ENCODE data around the gene ZCCHC7.
"Not testable (repeated sequence)": the region's sequence is repeated elsewhere in the genome, so short reads cannot be mapped to it uniquely, and the experiment has no call there.

The ZCCHC7 gene

DNA sequence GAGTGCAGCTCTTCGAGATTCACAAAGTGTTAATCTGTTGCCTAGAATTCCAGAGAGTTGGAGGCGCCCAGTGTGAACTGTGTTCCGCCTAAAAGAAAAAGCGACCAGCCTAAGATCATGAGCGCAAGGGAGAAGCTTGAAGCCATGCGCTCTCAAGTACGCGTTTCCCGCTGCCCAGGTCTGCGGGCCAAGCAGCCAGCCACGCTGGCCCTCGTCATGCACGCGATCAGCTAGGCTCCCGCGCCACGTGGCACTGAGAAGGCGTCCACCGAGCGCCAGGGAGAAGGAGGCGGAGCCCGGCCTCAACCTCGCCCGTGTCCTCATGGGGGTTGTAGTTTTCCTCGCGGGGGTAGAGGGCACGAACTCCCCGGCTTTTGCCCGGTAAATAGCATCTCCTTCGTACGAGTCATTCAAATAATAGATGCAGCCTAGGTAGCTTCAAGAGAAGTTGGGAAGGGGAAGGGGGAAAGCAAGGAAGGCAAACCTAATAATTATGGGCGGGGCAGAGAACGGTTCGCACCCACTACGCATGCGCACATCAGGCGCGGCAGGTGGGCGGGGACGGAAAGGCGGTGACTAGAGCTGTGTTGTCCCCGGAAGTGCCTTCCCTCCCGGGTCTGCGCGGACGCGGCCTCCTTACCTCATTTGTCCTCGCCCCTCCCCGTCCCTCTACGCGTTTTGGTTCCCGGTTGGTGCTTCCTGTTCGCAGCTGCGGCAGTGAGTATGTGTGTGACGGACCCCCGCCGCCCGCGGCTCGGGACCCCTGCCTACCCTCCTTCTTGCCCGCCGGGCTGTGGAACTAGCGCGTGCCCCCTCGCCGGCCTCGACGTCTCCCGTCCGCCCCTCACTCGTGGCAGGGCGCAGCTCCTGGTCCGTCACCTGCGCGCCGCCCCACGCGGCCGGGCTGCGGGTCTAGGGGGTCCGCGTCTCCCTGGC, at the start of gene ZCCHC7:
ZCCHC7 (plus strand) TSS at position 668 of the 936 bp plus-strand sequence.
- DNase-seq (ENCODE audit: low read depth in 3 of 3) = peak; percentile 91 to 96 (median 94)

DNA sequence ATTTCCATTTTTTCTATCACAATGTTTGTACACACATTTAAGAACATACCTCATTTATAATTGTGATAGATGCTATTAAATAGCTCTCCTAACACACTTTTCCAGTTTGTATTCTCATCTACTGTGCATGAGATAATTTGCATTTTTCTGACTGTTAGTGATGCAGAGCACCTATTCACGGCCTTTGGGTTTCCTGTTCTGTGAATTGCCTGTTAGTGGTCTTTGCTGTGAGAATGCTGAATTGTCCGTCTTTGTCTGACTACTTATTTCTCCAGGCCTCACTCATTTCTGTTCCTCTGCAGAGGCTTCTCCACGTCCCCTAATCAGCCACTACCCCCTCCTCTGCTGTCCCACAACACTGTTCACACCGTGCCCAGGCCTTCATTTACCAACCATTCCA, 45.6 kb upstream of the ZCCHC7 start:
- not testable (repeated sequence) for DNase-seq (ENCODE audit: low read depth in 3 of 3)

DNA sequence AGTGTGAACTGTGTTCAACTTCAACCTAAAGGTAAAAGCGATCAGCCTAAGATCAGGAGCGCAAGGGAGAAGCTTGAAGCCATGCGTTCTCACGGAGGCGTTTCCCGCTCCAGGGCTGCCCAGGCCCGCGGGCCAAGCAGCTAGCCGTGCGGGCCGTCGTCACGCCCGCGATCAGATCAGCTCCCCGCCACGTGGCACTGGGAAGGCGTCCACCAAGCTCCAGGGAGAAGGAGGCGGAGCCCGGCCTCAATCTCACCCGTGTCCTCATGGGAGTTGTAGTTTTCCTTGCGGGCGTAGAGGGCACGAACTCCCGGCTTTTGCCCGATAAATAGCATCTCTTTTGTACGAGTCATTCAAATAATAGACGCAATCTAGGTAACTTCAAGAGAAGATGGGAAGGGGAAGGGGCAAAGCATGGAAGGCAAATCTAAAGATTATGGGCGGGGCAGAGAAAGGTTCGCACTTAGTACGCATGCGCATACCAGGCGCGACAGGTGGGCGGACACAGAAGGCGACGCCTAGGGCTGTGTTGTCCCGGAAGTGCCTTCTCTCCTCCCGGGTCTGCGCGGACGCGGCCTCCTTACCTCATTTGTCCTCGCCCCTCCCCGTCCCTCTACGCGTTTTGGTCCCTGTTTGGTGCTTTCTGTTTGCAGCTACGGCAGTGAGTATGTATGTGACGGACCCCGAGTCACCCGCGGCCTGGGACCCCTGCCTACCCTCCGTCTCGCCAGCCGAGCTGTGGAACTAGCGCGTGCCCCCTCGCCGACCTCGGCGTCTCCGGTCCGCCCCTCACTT, 40.8 kb upstream of the ZCCHC7 start:
- peak; percentile 84 to 91 (median 84) for DNase-seq (ENCODE audit: low read depth in 3 of 3)

DNA sequence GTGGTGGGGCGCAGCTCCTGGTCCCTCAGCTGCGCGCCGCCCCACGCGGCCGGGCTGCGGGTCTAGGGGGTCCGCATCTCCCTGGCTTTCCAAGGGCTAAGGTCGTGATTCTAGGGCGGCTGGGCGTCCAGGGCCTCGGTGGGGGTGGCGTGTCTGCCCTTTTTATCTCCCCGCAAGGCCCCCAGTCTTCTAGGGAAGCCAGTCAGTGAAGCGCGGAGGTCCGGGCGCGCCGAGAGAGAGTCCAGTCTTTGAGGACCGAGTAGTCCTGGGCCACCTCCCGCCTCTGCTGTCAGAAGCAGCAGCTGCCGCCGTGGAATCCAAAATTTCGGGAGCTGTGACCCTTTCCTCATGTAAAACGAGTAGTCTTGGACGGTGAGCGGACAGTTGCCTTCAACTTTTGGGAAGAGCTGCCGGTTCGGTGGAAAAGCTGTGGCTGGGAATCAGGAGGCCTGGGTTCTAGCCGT, 40.2 kb upstream of the ZCCHC7 start:
- not testable (repeated sequence) for DNase-seq (ENCODE audit: low read depth in 3 of 3)

DNA sequence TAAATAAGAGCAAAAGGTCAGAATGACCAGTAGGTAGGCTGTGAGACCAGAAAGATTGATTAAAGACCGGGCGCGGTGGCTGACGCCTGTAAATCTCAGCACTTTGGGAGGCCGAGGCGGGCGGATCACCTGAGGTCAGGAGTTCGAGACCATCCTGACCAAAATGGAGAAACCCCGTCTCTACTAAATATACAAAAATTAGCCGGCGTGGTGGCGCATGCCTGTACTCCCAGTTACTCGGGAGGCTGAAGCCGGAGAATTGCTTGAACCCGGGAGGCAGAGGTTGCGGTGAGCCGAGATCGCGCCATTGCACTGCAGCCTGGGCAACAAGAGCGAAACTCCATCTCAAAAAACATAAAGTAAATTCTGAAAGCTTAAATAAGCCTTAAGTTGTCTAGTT, 38.9 kb upstream of the ZCCHC7 start:
- not testable (repeated sequence) for DNase-seq (ENCODE audit: low read depth in 3 of 3)

DNA sequence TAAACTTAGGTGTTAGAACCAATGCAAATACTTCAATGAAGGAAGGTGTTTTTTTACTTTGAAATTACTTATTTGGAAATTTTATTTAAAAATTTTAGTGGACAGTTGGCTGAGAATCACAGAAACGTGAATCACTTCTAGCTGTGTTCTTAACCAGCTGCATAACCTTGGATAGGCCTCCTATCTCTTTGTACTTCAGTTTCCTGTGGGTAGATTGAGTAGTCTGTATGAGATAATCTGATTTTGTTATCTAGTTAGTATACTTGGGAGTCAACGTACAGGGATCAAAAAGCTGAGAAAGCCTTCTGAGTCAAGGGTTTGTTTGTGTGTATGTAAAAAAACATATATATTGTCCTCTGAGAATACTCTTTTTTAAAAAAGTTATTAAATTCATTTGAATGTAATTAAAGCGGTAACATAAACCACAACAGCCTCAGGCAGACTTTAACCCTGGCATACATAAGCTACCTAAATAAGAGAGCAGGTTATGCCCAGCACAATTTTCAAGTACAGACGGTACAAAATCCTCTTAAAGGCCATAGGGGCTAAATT, 38.1 kb upstream of the ZCCHC7 start:
- DNase-seq (ENCODE audit: low read depth in 3 of 3) = no peak

DNA sequence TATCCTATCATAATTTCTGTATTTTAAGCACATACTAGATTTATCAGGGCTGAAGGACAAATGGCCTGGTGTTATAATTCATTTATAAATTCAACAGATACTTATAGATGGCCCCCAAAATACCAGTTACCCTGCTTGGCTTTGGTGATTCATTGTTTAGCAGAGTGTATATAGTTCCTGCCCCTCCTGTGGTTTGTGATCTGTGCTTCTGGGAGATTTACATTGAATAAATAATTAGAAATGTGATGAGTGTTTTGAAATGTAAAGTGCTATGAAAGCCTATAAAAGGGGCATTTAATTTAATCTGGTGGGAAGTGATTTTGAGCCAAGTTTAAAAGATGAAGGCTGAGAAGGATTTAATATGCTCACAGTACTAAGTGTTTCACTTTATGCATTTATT, 36.7 kb upstream of the ZCCHC7 start:
- DNase-seq (ENCODE audit: low read depth in 3 of 3) = no peak

DNA sequence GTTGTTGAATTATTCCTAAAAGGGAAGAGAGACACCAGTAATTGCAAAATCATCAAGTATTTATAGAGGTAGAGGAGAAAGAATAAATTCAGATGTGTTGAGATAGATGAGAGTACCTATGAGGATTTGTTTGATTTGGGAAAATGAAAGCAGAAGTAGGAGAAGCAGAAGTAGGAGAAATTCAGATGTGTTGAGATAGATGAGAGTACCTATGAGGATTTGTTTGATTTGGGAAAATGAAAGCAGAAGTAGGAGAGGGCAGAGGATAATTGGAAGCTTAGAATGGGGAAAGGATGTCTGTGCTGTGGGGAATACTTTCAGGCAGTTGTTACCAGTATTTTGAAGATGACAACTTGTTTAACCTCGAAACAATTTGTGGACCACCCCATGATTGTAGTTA, 35.1 kb upstream of the ZCCHC7 start:
- DNase-seq (ENCODE audit: low read depth in 3 of 3) = no peak

DNA sequence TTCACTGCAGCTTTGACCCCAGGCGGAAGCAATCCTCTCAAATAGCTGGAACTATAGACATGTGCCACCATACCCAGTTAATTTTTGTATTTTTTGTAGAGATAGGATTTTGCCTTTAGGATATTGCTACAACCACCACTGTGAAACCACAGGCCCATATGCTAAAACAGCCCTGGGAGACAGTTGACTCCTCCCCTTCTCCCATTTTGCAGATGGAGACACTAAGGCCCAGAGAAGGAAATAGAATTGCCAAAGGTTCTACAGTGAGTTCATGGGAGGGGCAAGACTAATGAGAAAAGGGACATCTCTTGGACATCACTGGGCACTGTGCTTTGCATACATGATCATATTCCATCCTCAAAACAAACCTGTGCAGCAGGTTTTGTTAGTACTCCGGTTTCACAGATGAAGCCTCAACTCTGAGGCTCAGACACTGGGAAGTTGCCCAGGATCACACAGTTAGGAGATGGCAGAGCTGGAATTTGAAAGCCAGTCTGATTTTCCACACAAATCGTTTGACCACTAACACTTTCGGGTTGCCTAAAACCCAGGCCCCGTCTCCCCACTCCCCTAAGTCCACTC, 27.6 kb upstream of the ZCCHC7 start:
- not testable (repeated sequence) for DNase-seq (ENCODE audit: low read depth in 3 of 3)

DNA sequence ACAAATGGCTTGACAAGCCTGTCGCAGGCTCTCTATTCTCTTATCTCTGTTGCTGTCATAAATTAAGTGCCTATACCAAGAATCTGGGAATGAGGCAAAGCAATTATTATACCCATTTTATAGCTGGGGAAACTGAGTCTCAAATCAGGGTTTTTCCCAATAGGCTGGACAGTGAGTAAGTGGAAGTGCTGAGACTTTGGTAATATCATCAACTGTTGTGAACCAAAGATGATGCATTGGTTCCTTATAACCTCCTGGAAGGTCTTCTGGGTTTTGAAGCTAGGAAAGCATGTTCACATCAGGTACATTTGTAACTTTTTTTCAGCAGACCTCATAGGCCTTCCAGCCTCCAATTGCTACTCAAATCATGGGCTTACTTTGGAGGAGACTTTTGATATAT, 25.6 kb upstream of the ZCCHC7 start:
- DNase-seq (ENCODE audit: low read depth in 3 of 3) = no peak

DNA sequence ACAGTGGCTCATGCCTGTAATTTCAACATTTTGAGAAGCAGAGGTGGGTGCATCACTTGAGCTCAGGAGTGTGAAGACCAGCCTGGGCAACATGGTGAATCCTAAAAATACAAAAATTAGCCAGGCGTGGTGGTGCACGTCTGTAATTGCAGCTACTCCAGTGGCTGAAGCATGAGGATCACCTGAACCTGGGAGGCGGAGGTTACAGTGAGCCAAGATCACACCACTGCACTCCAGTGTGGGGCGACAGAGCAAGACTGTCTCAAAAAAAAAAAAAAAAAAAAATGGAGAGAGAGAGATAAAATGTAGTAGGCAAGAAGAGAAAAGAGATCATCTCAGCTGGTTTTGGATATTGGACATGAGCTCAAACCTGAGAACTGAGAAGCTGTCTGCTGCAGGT, 23.7 kb upstream of the ZCCHC7 start:
- no peak for DNase-seq (ENCODE audit: low read depth in 3 of 3)

DNA sequence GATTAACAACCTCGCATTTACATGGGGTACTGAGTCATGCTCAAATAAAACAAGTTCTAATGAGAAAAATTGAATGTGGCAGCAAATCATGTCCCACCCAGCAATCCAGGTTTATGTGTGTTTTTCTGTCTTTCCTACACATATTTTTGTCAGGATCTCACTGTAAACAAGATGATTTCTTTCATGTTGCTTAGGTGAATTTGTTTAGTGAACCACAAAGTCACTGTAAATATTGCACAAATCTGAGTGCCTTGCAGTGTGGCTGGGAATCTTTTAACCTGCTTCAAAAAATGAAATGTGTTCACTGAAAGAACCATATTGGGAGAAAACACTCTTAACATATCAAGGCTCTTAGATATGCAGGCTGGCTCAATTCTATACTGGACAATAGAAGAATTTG, 23.1 kb upstream of the ZCCHC7 start:
- DNase-seq (ENCODE audit: low read depth in 3 of 3) = no peak

DNA sequence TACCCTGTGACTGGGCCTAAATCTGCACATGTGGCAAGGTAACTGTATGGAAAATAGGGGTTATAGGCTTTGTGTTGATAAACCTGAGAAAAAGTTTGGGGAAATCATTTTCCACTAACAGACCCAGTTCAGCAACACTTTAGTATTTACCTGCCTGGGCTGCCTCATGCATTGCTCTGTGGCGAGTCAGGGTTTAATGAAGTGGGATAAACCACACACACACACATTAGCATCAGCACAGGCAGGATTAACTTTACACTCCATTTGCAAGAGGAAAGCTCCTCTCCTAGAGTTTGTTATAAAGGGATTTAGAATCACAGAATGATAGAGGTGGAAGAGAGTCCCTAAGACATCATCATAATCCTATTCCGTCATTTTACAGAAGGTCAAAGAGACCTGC, 20.0 kb upstream of the ZCCHC7 start:
- DNase-seq (ENCODE audit: low read depth in 3 of 3) = no peak

DNA sequence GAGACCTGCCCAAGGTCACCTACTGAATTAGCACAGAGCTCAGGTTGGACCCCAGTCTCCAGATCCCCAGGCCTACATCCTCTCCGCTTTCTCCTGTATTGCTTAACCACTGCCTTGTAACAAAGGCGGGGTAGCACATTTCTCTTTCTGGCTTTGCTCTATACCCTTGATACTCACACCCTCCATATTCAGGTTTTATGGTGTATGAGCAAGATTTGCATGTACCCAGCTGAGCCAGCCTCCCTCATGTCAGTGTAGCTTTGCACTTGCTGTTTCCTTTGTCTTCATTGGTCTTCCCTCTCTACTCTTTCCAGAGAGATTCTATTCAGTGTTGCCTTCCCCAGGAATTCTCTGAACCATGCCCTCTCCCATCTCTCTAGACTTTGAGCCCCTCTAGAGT, 19.6 kb upstream of the ZCCHC7 start:
- DNase-seq (ENCODE audit: low read depth in 3 of 3) = no peak

DNA sequence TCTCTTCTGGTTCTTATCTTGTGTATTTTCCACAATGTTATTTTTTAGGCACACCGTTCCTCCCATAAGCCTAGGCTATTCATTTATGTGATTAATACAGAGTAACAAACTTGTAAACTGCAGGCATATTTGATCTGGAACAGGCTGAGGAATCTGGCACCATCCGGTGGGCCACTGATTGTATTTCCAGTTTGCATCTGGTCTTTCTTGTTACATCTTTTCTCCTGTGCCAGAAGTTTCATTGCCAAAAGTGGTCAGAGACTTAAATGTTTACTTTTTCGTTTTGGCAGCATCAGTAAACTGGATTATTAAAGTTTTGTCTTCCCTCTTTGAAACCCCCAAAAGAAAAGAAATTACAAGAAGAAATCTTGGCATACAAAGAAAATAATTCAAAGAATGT, 17.9 kb upstream of the ZCCHC7 start:
- no peak for DNase-seq (ENCODE audit: low read depth in 3 of 3)

DNA sequence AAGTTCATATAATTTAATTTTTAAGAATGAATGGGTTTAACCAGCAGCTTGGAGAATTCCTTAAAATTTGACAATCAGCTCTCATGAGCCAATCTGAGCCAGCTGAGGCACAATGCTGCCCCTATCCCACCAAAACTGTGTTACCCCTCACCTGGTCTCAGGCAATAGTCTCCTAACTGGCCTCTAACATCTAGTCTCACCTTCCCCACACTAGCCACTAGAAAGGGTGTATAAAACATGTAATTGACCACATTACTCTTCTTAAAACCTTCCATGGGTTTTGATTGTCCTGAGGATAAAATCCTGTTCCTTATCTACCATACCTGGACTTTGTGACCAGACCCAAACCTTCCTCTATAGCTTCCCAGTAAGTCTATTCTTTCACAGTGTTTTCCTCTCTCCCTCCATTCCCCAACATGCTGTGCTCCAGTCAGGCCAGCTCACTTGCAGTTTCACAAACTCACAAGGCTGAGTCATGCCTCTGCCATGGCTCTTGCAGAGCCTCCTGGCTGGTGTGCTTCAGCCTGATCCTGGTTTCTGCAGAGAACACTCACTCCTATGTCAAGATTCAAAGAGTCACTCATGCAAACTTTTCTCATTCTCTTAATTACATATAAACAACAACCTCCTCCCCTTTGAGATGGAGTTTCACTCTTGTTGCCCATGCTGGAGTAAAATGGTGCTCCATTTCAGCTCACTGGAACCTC, 16.0 kb upstream of the ZCCHC7 start:
- peak in 1 of 3 donors; percentile 20 for DNase-seq (ENCODE audit: low read depth in 3 of 3)

DNA sequence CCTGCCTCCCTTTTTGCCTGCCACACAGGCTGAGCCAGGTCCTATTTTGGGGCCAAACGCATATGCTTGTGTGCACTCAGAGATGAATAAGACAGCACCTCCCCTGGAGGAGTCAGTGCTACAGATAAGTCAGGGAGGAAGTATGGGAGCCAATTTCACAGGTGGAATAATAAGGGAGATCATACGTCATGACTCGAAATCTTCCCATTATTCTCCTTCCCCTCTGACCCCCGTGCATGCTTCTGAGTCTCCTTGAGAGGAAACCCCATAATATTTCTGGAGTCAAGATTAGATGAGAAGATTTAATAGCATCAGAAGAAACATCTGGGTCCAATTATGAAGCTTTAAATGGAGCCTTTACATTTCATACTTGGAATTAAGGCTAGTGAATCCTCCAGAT, 15.1 kb upstream of the ZCCHC7 start:
- no peak for DNase-seq (ENCODE audit: low read depth in 3 of 3)

DNA sequence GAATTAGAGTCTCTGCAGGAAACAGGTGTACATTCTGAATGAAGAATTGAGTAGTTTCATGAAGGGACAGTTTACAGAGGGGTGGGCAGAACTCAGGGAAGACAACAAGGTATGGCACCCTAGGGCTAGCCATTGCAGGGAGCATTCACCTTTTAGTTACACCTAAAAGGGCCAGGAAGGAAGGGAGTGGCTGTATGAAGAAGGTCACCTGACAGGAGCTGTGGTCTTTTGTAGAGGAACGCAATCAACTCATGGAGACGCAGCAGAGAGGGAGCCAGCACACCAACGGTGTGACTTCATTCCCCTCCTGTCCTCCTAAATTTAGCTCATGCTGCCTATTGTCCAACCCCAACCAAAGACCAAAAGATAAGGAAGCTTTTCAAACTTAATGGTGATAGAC, 12.7 kb upstream of the ZCCHC7 start:
- DNase-seq (ENCODE audit: low read depth in 3 of 3) = no peak

DNA sequence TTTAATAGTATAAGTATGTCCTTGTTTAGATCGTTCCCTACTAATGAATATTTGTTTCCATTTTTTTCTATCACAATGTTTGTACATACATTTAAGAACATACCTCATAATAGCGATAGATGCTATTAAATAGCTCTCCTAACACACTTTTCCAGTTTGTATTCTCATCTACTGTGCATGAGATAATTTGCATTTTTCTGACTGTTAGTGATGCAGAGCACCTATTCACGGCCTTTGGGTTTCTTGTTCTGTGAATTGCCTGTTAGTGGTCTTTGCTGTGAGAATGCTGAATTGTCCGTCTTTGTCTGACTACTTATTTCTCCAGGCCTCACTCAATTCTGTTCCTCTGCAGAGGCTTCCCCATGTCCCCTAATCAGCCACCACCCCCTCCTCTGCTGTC, 5.9 kb upstream of the ZCCHC7 start:
- not testable (repeated sequence) for DNase-seq (ENCODE audit: low read depth in 3 of 3)

DNA sequence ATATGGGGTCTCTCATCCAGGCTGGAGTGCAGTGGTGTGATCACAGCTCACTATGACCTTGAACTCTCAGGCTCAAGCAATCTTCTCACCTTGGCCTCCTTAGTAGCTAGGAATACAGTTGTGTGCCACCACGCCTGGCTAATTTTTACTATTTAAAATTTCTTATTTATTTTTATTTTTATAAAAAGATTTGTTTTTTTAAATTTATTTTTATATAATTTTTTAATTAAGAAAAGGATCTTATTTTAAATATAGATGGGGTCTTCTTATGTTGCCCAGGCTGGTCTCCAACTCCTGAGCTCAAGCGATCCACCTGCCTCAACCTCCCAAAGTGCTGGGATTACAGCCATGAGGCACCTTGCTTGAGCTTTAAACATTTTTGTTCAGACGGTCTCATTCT, 2.4 kb upstream of the ZCCHC7 start:
- no peak for DNase-seq (ENCODE audit: low read depth in 3 of 3)

DNA sequence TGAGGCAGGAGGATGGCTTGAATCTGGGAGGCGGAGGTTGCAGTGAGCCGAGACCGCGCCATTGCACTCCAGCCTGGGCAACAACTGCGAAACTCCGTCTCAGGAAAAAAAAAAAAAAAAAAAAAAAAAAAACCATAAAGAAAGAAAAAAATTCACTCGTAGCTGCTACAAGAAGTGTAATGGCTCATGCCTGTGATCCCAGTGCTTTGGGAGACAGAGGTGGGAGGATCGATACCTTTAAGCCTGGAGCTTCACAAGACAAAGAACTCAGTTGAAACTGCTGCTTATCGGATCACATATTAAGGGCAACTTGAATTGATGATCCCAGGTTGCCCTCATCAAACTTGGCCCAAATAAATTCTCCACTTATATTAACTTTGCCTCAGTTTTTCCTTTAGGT, 1.0 kb upstream of the ZCCHC7 start:
- DNase-seq (ENCODE audit: low read depth in 3 of 3) = no peak
